HUES6 (cell line): ENCODE data around the gene TOR1AIP2.
"Not testable (repeated sequence)": the region's sequence is repeated elsewhere in the genome, so short reads cannot be mapped to it uniquely, and the experiment has no call there.

ENCODE experiments used
- H3K27ac ChIP-seq: 2 replicates; pipeline ENCODE4 v1.7.0; 2013; ENCODE audit warnings: low read depth, mild to moderate bottlenecking, low read length, inconsistent platforms
- H3K27me3 ChIP-seq: 2 replicates; pipeline ENCODE4 v1.6.1; 2013; ENCODE audit warnings: low read length; ENCODE audit not compliant: control insufficient read depth, insufficient read depth
- H3K36me3 ChIP-seq: 2 replicates; pipeline ENCODE4 v1.6.1; 2013; ENCODE audit warnings: low read length; ENCODE audit not compliant: control insufficient read depth, insufficient read depth
- H3K4me1 ChIP-seq: 2 replicates; pipeline ENCODE4 v1.6.1; 2013; ENCODE audit warnings: low read length; ENCODE audit not compliant: control insufficient read depth, insufficient read depth
- H3K4me3 ChIP-seq: 2 replicates; pipeline ENCODE4 v1.5.1; 2013; ENCODE audit warnings: low read depth, low read length
- H3K9ac ChIP-seq: one replicate; pipeline ENCODE4 v1.6.1; 2013; ENCODE audit warnings: mild to moderate bottlenecking, low read length
- H3K9me3 ChIP-seq: 2 replicates; pipeline ENCODE4 v1.6.1; 2013; ENCODE audit warnings: low read depth, low read length; ENCODE audit not compliant: control insufficient read depth, insufficient read depth

The TOR1AIP2 gene

DNA sequence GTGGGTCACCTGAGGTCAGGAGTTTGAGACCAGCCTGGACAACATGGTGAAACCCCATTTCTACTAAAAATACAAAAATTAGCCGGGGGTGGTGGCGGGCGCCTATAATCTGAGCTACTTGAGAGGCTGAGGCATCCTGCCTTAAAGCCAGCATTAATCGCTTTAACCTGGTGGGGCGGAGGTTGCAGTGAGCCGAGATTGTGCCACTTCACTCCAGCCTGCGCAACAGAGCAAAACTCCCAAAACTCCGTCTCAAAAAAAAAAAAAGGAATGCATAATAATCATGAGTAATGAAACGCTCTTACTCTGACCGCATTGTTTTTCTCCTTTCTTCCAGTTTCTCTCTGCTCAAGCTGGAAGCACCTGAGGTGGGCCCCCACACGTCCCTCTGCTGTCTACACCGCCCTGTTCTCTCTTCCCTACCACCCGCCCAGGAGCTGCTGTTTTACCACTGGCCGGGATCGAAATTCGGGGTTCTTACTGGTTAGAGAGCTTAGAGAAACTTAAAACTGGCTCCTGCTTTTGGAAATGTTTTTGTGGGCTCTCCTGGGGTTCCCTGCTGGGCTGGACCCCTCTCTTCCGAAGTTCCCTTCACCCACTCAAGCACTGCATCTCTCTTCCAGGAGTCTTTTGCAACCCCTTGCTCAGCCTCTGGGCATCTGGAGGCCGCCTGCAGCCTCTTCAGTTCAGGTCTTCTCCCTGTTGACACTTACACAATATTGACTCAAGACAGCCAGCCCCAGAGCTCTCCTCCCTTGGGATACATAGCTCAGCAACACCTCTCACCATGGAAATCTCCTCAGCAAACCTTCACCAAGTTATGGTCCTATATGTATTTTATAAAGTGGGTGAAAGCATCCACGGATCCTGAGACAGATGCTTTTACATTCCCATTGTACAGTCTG is 72.1 kb downstream of the TOR1AIP2 start:
- H3K9ac ChIP-seq = no peak overlapping the region
- H3K27ac ChIP-seq = no peak overlapping the region
- H3K4me3 ChIP-seq = no peak overlapping the region
- no peaks in the 10 kb centered on the region for H3K36me3 ChIP-seq
- H3K9me3 ChIP-seq = no peaks in the 10 kb centered on the region
- no peaks in the 10 kb centered on the region for H3K4me1 ChIP-seq
- no peaks in the 10 kb centered on the region for H3K27me3 ChIP-seq

DNA sequence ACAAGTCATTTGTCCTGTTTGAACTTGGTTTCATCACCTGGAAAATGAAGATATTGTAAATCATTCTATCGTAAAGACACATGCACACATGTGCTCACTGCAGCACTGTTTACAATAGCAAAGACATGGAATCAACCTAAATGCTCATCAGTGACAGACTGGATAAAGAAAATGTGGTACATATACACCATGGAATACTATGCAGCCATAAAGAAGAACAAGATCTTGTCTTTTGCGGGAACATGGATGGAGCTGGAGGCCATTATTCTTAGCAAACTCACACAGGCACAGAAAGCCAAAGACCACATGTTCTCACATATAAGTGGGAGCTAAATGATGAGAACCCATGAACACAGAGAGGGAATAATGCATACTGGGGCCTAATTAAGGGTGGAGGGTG is 73.2 kb downstream of the TOR1AIP2 start:
- H3K27me3 ChIP-seq, H3K27ac ChIP-seq, H3K4me3 ChIP-seq, H3K36me3 ChIP-seq, H3K4me1 ChIP-seq, H3K9me3 ChIP-seq, H3K9ac ChIP-seq: not testable (repeated sequence)

DNA sequence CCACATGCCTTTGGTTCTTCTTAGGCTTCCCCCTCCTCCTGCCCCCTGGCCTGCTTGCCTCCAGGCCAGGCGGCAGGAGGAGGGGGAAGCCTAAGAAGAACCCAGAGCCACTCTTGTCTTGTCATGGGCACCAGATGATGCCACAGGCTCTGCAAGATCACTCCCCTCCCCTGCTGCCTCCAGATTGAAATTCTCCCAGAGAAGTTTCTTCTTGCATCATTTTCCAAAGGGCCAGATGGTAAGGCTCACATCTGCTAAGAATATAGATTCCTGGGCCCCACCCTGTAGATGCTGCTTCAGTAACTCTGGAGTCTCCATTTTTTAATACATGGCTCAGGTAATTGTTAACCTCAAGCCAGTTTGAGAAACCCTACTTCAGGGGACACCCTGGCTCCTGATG is 73.7 kb downstream of the TOR1AIP2 start:
- H3K27ac ChIP-seq = no peak overlapping the region

DNA sequence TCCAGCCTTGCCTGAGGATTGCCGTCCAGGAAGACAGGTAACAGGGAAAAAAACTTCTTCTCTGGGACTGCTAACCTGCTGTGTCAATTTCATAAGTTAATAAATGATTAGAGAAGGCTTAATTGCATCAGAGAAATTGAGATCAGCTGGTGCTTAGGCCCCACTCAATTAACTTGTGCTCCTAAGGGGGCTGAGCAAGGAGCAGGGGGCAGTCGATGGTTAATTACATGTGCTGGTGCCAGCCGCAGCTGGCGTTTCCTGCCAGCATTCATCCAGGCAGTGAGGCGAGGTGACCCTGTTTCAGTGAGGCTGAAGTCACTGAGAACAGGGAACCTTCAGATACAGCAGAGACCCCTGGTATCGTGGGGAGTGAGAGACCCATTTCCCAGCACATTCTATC is 74.5 kb downstream of the TOR1AIP2 start:
- Histone ChIP-seq H3K9ac (no peak overlapping the region), H3K9me3 (no peaks in the 10 kb centered on the region), H3K27ac (no peak overlapping the region), H3K4me1 (no peaks in the 10 kb centered on the region), H3K27me3 (no peaks in the 10 kb centered on the region), H3K36me3 (no peaks in the 10 kb centered on the region), H3K4me3 (no peak overlapping the region)

More for the DNA sequence above, 73.7 kb downstream of the TOR1AIP2 start:
- Histone ChIP-seq H3K9ac (no peak overlapping the region), H3K4me1 (no peaks in the 10 kb centered on the region), H3K9me3 (no peaks in the 10 kb centered on the region), H3K36me3 (no peaks in the 10 kb centered on the region), H3K4me3 (no peak overlapping the region), H3K27me3 (no peaks in the 10 kb centered on the region)

DNA sequence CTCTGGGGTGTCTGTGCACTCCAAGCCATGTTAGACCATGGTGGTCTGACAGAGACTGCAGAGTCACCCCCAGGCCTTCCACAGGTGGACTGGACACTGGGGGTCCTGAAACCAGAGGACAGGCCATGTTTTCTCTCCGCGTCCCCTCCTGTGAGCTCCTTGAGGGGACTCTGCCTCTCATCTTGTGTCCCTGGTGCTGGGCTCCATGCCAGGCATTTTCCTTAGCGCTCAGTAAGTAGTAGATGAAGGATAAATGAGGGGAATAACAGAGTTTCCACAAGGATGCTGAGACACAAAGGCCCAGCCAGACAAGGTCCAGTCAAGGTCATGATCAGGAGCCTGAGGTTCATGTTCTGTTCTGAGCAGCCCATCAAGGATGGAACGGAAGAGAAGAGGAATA is 77.1 kb downstream of the TOR1AIP2 start:
- no peaks in the 10 kb centered on the region for H3K27me3 ChIP-seq

DNA sequence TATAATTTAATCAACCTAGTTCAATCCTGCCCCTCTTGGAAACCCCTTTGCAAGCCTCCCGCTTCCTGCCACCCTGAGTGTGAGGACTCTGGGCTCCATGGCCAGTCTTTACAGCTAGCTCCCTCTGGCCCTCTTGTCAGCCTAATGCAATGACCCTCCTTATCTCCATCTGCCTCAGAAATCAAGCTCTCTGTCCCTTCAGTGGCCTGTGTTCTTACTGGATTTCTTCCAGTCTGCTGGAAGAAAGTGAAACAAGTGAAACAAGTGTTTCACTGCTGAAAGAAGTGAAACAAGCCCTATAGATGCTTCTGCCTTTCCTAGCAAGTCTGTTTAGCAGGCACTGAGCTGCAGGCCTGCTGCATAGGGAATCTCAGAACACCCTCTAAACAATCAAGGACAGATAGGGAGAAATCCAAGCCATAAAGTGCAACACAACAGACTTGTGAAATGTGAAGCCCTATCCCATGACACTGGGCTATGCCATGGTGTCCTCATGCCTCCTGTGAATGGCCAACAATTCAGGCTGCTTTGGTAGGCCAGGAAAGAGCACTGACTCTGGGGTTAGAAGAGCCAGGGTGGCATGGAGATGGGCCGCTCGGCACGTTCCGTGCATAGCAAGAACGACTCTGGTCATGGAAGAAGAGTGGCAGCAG is 78.6 kb downstream of the TOR1AIP2 start:
- H3K4me1 ChIP-seq = no peaks in the 10 kb centered on the region
- H3K36me3 ChIP-seq = no peaks in the 10 kb centered on the region
- H3K4me3 ChIP-seq = no peak overlapping the region
- no peak overlapping the region for H3K9ac ChIP-seq
- H3K27me3 ChIP-seq = no peaks in the 10 kb centered on the region
- no peak overlapping the region for H3K27ac ChIP-seq
- H3K9me3 ChIP-seq = no peaks in the 10 kb centered on the region

More for the DNA sequence above, 77.1 kb downstream of the TOR1AIP2 start:
- Histone ChIP-seq H3K36me3 (no peaks in the 10 kb centered on the region), H3K9me3 (no peaks in the 10 kb centered on the region), H3K9ac (no peak overlapping the region), H3K27ac (no peak overlapping the region), H3K4me1 (no peaks in the 10 kb centered on the region), H3K4me3 (no peak overlapping the region)

DNA sequence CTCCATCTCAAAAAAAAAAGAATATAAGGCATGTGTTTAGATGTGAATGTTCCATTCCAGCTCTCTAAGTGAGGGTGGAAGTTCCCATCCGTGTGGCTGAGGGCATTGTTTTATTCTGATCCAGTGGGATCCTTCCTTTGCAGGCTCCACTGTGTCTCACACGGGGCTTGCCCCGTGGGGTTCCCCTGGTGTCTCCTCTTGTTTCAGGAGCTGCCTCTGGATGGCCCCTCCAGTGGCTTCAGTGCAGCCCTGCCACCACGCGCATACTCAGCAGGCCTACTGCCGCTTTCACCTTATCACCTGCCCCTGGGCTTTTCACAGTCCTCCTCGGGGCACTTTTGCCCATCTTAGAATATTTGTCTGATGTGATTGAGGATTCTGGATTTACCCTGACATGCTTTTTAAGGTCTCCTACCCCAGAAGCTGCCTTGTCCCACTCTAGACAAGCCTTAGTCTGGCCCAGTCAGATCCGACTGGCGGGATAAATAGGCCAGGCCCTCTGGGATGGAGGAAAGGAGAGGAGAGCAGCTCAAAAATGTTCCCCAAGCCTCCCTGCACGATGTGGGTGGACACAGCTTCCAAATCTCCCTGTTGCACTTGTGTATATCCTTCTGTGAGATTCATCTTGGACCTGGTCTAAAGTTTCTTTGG is 79.3 kb downstream of the TOR1AIP2 start:
- Histone ChIP-seq H3K27ac (no peak overlapping the region), H3K27me3 (no peaks in the 10 kb centered on the region), H3K9ac (no peak overlapping the region), H3K4me3 (no peak overlapping the region), H3K36me3 (no peaks in the 10 kb centered on the region), H3K4me1 (no peaks in the 10 kb centered on the region), H3K9me3 (no peaks in the 10 kb centered on the region)

DNA sequence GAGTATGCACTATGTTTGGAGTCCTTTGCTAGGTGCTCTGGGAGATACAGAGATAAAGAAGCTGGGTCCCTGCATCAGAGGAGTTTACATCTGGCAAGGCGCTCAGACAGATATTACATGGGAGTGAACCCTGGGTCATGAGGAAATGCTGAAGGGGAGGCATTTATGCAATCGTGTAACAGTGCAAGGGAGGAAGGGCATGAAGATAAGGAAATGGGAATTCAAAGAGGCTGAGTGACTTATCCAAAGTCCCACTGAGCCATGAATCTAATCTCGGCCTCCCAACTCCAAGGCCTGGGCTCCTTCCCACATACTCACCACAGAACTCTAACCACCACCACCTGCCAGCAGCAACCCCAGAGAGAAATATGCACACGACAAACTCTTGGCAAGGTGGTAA is 82.9 kb downstream of the TOR1AIP2 start:
- Histone ChIP-seq H3K4me3 (no peak overlapping the region), H3K9ac (no peak overlapping the region), H3K27me3 (no peaks in the 10 kb centered on the region), H3K36me3 (no peaks in the 10 kb centered on the region), H3K4me1 (no peaks in the 10 kb centered on the region), H3K27ac (no peak overlapping the region), H3K9me3 (no peaks in the 10 kb centered on the region)

DNA sequence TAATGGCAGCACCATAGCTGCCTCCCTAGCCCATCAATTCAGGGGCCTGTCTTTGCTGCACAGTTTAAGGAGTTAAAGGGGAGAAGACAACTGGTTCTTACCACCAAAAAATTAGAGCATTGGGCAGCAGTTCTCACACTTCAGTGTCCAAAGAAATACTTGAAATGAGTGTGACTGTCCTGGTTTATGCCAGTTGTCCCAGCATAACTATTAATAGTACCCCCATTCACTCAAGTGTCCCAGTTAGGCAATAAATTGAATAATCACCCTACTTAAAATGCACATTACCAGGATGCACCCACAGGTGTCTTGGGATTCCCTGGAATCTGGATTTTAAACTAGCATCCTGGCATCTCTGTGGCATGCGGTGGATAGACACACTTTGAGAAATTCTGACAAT is 83.5 kb downstream of the TOR1AIP2 start:
- Histone ChIP-seq H3K9ac (no peak overlapping the region), H3K27ac (no peak overlapping the region), H3K4me1 (no peaks in the 10 kb centered on the region), H3K27me3 (no peaks in the 10 kb centered on the region), H3K9me3 (no peaks in the 10 kb centered on the region), H3K36me3 (no peaks in the 10 kb centered on the region), H3K4me3 (no peak overlapping the region)

DNA sequence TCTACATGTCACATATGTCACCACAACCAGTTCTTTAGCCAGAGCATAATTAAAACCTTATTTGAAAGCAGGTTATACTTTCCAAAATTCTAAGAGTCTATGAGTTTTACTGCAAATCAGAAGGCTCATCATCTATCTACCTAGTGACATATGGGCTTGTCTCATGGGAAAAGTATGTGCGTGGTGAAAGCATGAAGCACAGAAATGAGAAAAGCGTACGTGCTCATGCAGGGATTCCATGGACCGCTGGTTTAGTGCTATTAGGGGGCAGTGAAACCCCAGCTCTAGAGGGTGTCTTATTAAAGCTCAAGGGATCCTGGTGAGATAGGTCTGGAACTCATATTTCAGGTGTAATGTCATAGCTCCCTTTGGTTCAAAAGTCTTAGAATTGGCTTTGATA is 84.3 kb downstream of the TOR1AIP2 start:
- Histone ChIP-seq H3K9me3 (no peaks in the 10 kb centered on the region), H3K27ac (no peak overlapping the region), H3K4me3 (no peak overlapping the region), H3K9ac (no peak overlapping the region), H3K36me3 (no peaks in the 10 kb centered on the region), H3K27me3 (no peaks in the 10 kb centered on the region), H3K4me1 (peaks cover 7% of the 10 kb centered on the region)
